Pancreas (tissue), 10 donors: ENCODE measurements around the gene TK1. TPM values are rescaled to one million over a fixed set of nuclear protein-coding genes. Genes with fewer than 3 reads are reported as not detected.

Experiments
- ATAC-seq, 4 donors: fragments of 200-7000 bp; cut with Tn5 transposase; one replicate each; pipeline versions ENCODE4 v1.8.0 to v1.9.1; 2020; ENCODE audit warnings: mild to moderate bottlenecking in 4 of 4, moderate library complexity in 4 of 4
- DNase-seq, 6 donors: peaks; one replicate each; pipeline ENCODE4 v3.0.0-alpha.2; 2020
- FAIRE-seq: peaks from 2 replicates; lab custom pipeline; 2012; peaks lifted over from hg19 to GRCh38; lab: Jason Lieb, UNC
- H3K27ac ChIP-seq, 4 donors: fragments of 200-600 bp; sonication (generic); 1 replicate in 3 of 4; 2 replicates in 1 of 4; pipeline versions ENCODE4 v1.5.0 to v1.8.0; 2020
- H3K27me3 ChIP-seq, 4 donors: fragments of 200-600 bp; one replicate each; pipeline ENCODE4 v1.8.0; 2021
- H3K36me3 ChIP-seq, 3 donors: fragments of 200-600 bp; sonication (generic) in 1 of 3; one replicate each; pipeline versions ENCODE4 v1.5.0 to v1.8.0; 2020 to 2021
- H3K4me1 ChIP-seq, 3 donors: fragments of 200-600 bp; one replicate each; pipeline ENCODE4 v1.8.0; 2021
- H3K4me3 ChIP-seq, 4 donors: fragments of 200-600 bp; sonication (generic) in 2 of 4; one replicate each; pipeline versions ENCODE4 v1.5.0 to v1.8.0; 2020 to 2021
- H3K9me3 ChIP-seq, 4 donors: fragments of 200-600 bp; one replicate each; pipeline ENCODE4 v1.8.0; 2021
- WGBS, 2 donors: extraction: QIAGEN DNeasy Blood & Tissue Kit; methylation state at CpG; one replicate each; pipeline ENCODE4 v1.1.7; 2013; 5-methylcytosine and 5-hydroxymethylcytosine counted together
- intact Hi-C, 3 donors: fragments of 100-400 bp; cut with DNase I; formaldehyde crosslinking; loops; one replicate each; pipeline versions ENCODE4 v1.11.1 to v1.14.2; 2022
- polyA plus RNA-seq, 2 donors: library from polyadenylated mRNA; stranded (reverse); fragments of 200-250 nt; gene quantifications; one replicate each; pipeline ENCODE4 v1.2.3, GENCODE V29; 2013
- total RNA-seq, 6 donors: library from RNA; stranded (reverse); fragmentation: NEBNext Ultra II Directional in 4 of 6; extraction: Animal tissue kit (Norgen Biotek cat#: 25700) in 4 of 6; gene quantifications; one replicate each; pipeline versions ENCODE4 v1.2.1 to v1.2.4, GENCODE V29; 2021 to 2023
- TF ChIP-seq, protein P1 (sequence below), 4 donors: fragments of 200-600 bp; sonication (generic) in 3 of 4; IDR thresholded peaks; one replicate each; pipeline versions ENCODE4 v1.5.0 to v1.8.0; 2021; ENCODE audit warnings: antibody characterized with exemption in 4 of 4
- donor health status: healthy with polysubstance abuse.
- donor health status: DM: no; HTN: no; CAD: no; lungs with moderate emphysema.
- donor health status: DM: no; HTN: no; CAD: no.
- donor health status: control.
- donor health status: control.
- donor health status: Bipolar disorder and iron deficiency.
- donor health status: DM: yes; HTN: yes; CAD: no.
- donor health status: DM: no; HTN: no; CAD: no.
- donor health status: DM: no; HTN: no; CAD: no.
- donor health status: DM: yes; HTN: yes; CAD: no.

TK1 gene
- total and polyA plus RNA-seq, 8 donors = 1.2 to 4.2 (median 2.6) TPM

DNA sequence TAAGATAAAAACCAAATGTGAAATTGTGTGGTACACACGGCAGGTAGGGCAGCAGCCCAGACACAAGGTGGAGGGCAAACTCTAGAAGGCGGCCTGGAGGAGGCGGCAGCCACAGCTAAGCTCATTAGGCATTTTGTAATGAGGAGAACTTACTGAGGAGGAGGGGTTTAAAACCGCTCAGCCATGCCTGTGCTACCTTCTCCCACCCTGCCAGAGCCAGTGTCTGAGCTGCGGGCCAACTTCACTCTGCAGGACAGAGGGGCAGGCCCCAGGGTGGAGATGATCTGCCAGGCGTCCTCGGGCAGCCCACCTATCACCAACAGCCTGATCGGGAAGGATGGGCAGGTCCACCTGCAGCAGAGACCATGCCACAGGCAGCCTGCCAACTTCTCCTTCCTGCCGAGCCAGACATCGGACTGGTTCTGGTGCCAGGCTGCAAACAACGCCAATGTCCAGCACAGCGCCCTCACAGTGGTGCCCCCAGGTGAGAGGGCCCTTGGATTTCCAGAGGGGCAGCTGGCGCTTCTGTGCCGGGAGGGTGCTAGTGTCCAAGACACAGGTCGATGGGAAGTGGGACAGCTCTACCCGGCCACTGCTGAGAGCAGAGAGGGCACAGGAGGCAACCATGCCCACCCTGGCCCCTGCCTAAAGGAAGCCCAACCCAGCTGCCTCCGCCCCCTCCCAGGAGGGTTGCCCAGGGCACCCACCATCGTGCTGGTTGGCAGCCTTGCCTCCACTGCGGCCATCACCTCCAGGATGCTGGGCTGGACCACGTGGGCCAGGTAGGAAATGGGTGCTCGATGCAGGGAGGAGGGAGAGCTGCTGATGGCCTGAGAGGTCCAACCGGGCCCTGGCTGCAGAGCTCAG lies 22.7 kb downstream of the TK1 start:
- peaks cover 0 to 4% (median 0%) of the 10 kb centered on the region in 3 donors for H3K4me1 ChIP-seq
- WGBS, 2 donors = 47 to 49% methylated on average over 22 of the region's 22 CpGs
- intact Hi-C loops = no loop called here

DNA sequence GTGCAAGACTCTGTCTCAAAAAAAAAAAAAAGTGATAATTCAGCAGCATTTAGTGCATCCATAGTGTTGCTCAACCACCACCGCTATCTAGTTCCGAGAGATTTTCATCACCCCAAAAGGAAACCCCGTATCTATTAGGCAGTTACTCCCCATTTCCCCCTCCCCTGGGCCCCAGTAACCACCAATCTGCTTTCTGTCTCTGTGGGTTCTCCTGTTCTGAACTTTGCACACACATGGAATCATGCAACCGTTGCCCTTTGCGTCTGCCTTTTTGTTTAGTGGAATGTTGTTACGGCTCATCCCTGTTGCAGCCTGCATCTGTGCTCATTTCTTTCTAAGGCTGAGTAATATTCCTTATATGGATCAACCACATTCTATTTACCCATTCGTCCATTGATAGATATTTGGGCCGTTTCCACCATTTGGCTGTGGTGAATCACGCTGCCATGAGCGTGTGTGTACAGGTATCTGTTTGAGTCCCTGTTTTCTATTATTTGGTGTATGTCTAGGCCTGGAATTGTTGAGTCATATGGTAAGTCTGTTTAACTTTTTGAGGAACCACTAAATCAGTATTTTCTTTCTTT lies 27.2 kb downstream of the TK1 start:
- peak in 1 of 4 donors; percentile 19 for ATAC-seq
- no peak overlapping the region for H3K27ac ChIP-seq
- no peaks in the 10 kb centered on the region for H3K4me1 ChIP-seq
- no peaks in the 10 kb centered on the region for H3K9me3 ChIP-seq
- no peaks in the 10 kb centered on the region for H3K27me3 ChIP-seq
- H3K4me3 ChIP-seq = no peak overlapping the region
- TF ChIP-seq, protein P1, sequence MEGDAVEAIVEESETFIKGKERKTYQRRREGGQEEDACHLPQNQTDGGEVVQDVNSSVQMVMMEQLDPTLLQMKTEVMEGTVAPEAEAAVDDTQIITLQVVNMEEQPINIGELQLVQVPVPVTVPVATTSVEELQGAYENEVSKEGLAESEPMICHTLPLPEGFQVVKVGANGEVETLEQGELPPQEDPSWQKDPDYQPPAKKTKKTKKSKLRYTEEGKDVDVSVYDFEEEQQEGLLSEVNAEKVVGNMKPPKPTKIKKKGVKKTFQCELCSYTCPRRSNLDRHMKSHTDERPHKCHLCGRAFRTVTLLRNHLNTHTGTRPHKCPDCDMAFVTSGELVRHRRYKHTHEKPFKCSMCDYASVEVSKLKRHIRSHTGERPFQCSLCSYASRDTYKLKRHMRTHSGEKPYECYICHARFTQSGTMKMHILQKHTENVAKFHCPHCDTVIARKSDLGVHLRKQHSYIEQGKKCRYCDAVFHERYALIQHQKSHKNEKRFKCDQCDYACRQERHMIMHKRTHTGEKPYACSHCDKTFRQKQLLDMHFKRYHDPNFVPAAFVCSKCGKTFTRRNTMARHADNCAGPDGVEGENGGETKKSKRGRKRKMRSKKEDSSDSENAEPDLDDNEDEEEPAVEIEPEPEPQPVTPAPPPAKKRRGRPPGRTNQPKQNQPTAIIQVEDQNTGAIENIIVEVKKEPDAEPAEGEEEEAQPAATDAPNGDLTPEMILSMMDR (IDR thresholded peaks at IDR 0.05) = no peak
- DNase-seq = no peak
- H3K36me3 ChIP-seq = no peaks in the 10 kb centered on the region
- 84 to 93% methylated on average over 10 of the region's 10 CpGs for WGBS, 2 donors
- intact Hi-C loops = no loop called here
- FAIRE-seq = no peak

More for the DNA sequence above, 22.7 kb downstream of the TK1 start:
- Histone ChIP-seq H3K27me3 (no peaks in the 10 kb centered on the region), H3K9me3 (no peaks in the 10 kb centered on the region), H3K27ac (no peak overlapping the region), H3K4me3 (no peak overlapping the region), H3K36me3 (no peaks in the 10 kb centered on the region)
- FAIRE-seq (no peak), DNase-seq (peak in 5 of 6 donors; percentile 37 to 80 (median 71)), ATAC-seq (no peak)
- TF ChIP-seq, protein P1 (IDR thresholded peaks at IDR 0.05) = no peak

DNA sequence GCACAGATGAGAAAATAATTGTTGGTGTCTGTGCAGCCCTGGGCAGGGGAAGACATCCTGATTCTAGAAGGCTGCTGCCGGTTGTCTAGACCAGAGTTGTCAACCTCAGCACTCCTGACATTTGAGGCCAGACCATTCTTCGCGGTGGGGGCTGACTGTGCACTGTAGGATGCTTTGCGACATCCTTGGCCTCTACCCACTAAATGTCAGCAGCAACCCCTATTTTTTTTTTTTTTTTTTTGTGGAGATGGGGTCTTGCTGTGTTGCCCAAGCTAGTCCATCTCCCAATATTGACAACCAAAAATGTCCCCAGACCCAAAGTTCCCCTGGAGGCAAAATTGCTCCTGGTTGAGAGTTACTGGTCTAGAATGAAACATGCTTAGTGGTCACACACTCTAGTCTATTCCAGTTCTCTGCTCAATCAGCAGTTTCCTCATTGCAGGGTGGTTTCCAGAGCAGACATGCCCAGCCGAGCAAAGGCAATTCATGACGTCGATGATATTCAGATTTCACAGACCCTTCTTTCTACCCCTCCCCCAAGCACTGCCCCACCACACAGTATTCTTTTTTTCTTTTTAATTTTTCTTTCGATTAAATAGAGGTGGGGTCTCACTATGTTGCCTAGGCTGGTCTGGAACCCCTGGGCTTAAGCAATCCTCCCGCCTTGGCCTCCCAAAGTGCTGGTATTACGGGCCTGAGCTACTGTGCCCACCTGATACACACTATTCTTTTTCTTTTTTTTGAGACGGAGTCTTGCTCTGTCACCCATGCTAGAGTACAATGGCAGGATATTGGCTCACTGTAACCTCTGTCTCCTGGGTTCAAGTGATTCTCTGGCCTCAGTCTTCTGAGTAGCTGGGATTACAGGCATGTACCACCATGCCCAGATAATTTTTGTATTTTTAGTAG lies 31.7 kb downstream of the TK1 start:
- Histone ChIP-seq H3K4me3 (no peak overlapping the region), H3K4me1 (peaks cover 0 to 13% (median 9%) of the 10 kb centered on the region in 3 donors), H3K9me3 (no peaks in the 10 kb centered on the region), H3K36me3 (no peaks in the 10 kb centered on the region), H3K27ac (peak overlapping the region in 1 of 4 donors; percentile 15), H3K27me3 (no peaks in the 10 kb centered on the region)
- DNase-seq (no peak), FAIRE-seq (no peak), ATAC-seq (peak in 2 of 4 donors; percentile 59 to 65)
- intact Hi-C loops = no loop called here
- 85 to 88% methylated on average over 11 of the region's 11 CpGs for WGBS, 2 donors
- TF ChIP-seq, protein P1 (IDR thresholded peaks at IDR 0.05) = no peak

DNA sequence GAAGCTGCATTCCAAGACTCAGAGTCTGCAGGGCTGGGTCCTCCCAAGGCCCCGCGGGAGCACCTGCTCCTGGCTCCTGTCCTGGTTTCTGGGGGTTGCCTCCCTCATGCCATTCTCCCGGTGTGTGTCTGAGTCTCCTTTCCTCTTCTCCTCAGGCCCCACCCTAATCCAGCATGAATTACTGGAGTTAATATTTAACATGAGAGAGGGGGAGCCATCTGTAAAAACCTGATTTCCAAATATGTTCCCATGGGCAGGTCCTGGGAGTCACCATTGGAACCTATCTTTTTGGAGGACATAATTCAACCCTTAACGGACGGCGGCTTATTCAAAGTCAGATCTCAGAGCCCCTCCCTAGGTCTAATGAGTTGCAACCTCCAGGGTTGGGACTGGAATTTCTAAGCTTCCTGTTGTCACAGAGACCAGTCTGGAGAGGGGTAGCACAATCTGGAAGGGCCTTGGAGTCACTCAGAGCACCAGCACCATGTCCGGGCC lies 35.3 kb downstream of the TK1 start:
- TF ChIP-seq, protein P1 (IDR thresholded peaks at IDR 0.05) = no peak
- no peaks in the 10 kb centered on the region for H3K36me3 ChIP-seq
- intact Hi-C loops = no loop called here
- WGBS, 2 donors = 25 to 28% methylated on average over 7 of the region's 7 CpGs
- ATAC-seq = peak in 3 of 4 donors; percentile 60 to 76 (median 66)
- no peak for FAIRE-seq
- peak in 3 of 6 donors; percentile 18 to 34 (median 32) for DNase-seq
- H3K27ac ChIP-seq = peak overlapping the region in 3 of 4 donors; percentile 28 to 62 (median 52)
- no peak overlapping the region for H3K4me3 ChIP-seq
- no peaks in the 10 kb centered on the region for H3K27me3 ChIP-seq
- H3K9me3 ChIP-seq = no peaks in the 10 kb centered on the region
- peaks cover 0 to 23% (median 21%) of the 10 kb centered on the region in 3 donors for H3K4me1 ChIP-seq
